ENCODE data around the gene SERPINB6. TPM values are rescaled to one million over a fixed set of nuclear protein-coding genes. Genes with fewer than 3 reads are reported as not detected.

Gene SERPINB6
- total RNA-seq, 3 donors from 2014 or later (not counting 1 experiment from before 2014, with no cell fraction given) = 120 to 135 (median 129) TPM

DNA sequence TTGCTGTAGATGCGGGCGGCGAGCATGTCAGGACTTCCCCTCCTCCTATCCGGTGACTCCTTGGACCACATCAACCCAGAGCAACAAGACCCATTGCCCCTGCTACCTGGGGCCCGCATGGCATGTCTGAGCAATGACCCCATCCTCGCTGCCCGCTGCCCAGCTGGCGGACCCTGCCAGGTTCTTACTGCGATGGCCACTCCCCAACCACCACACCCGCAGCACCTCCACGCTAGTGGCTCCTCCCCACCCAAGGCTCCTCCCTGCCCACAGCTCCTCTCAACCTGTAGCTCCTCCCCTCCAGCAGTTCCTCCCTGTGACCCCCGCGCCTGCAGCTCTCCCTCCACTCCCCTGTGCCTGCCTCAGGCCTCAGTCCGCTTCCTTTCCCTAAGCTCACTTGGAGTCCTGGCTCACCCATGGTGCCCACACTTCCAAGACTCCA, 50.7 kb downstream of the SERPINB6 start:
- Mint-ChIP-seq H3K9me3 (no peaks in the 10 kb centered on the region), H3K27me3 (ENCODE audit: low read depth in 2 of 2) (peaks cover 0 to 3% of the 10 kb centered on the region in 2 donors), H3K36me3 (no peaks in the 10 kb centered on the region), H3K4me3 (no peak overlapping the region), H3K27ac (no peak overlapping the region), H3K4me1 (peaks cover 47 to 52% of the 10 kb centered on the region in 2 donors)
- Histone ChIP-seq H3K36me3 (ENCODE audit: control insufficient read depth, insufficient read depth, low read length) (no peaks in the 10 kb centered on the region), H3K9me3 (ENCODE audit: control insufficient read depth, insufficient read depth, low read length) (no peaks in the 10 kb centered on the region), H3K27ac (ENCODE audit: low read length) (no peak overlapping the region), H3K27me3 (ENCODE audit: control insufficient read depth, insufficient read depth, low read length) (no peaks in the 10 kb centered on the region), H3K4me3 (ENCODE audit: low read length) (no peak overlapping the region), H3K4me1 (ENCODE audit: control insufficient read depth, insufficient read depth, low read length) (peaks cover 38% of the 10 kb centered on the region)
- 93% methylated on average over 14 of the region's 14 CpGs for WGBS (ENCODE audit: insufficient coverage)
- intact Hi-C loops (cut with micrococcal nuclease) = no loop called here
- ATAC-seq (no peak), DNase-seq (no peak)
- no peak for TF ChIP-seq CTCF (IDR thresholded peaks at IDR 0.05)

DNA sequence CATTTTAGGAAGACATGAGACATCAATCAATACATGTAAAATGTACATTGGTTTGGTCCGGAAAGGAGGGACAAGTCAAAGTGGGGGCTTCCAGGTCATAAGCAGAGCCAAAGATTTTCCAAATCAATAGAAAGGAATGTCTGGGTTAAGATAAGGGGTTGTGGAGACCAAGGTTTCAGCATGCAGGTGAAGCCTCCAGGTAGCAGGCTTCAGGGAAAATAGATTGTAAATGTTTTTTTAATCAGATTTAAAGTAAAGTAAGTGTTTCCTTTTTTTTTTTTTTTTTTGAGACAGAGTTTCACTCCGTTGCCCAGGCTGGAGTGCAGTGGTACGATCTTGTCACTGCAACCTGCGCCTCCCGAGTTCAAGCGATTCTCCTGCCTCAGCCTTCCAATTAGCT, 51.5 kb downstream of the SERPINB6 start:
- H3K36me3 ChIP-seq (ENCODE audit: control insufficient read depth, insufficient read depth, low read length) = no peaks in the 10 kb centered on the region

DNA sequence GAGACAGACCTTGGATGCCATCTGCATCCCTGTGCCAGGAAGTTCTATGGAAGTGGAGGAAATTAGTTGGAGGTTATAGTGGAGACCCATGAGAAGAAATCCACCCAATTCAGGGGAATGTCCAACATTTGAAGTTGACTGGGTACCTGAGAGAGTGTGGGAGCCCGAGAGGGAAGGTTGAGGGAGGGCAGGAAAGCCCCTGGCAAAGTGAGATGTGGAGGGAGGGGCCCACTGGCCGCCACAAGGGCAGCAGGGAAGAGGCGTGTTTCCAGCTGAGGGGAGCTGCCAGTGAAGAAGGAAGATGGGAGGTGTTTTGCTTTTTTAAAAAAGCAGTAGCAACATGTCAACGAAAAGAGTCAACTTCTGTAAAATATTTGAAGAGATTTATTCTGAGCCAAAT, 52.0 kb downstream of the SERPINB6 start:
- Mint-ChIP-seq H3K36me3 (no peaks in the 10 kb centered on the region), H3K27me3 (ENCODE audit: low read depth in 2 of 2) (peaks cover 0 to 3% of the 10 kb centered on the region in 2 donors), H3K27ac (peak overlapping the region; percentile 70 to 89), H3K4me3 (peak overlapping the region; percentile 68), H3K4me1 (peaks cover 44 to 53% of the 10 kb centered on the region in 2 donors), H3K9me3 (no peaks in the 10 kb centered on the region)
- peaks cover 48% of the 10 kb centered on the region for H3K4me1 ChIP-seq (ENCODE audit: control insufficient read depth, insufficient read depth, low read length)
- no peak for DNase-seq
- no peaks in the 10 kb centered on the region for H3K27me3 ChIP-seq (ENCODE audit: control insufficient read depth, insufficient read depth, low read length)
- no peak overlapping the region for H3K27ac ChIP-seq (ENCODE audit: low read length)
- intact Hi-C loops (cut with micrococcal nuclease) = loop anchor here (5.0 kb wide), 1 partner anchor 127 kb away; no protein-coding TSS in a partner anchor
- no peaks in the 10 kb centered on the region for H3K9me3 ChIP-seq (ENCODE audit: control insufficient read depth, insufficient read depth, low read length)
- no peak for ATAC-seq
- no peaks in the 10 kb centered on the region for H3K36me3 ChIP-seq (ENCODE audit: control insufficient read depth, insufficient read depth, low read length)
- WGBS (ENCODE audit: insufficient coverage) = 69% methylated on average over 4 of the region's 4 CpGs
- no peak overlapping the region for H3K4me3 ChIP-seq (ENCODE audit: low read length)
- no peak for TF ChIP-seq CTCF (IDR thresholded peaks at IDR 0.05)

More for the DNA sequence above, 51.5 kb downstream of the SERPINB6 start:
- Histone ChIP-seq H3K4me1 (ENCODE audit: control insufficient read depth, insufficient read depth, low read length) (peaks cover 46% of the 10 kb centered on the region), H3K9me3 (ENCODE audit: control insufficient read depth, insufficient read depth, low read length) (no peaks in the 10 kb centered on the region), H3K4me3 (ENCODE audit: low read length) (no peak overlapping the region), H3K27me3 (ENCODE audit: control insufficient read depth, insufficient read depth, low read length) (no peaks in the 10 kb centered on the region), H3K27ac (ENCODE audit: low read length) (no peak overlapping the region)
- Mint-ChIP-seq H3K27me3 (ENCODE audit: low read depth in 2 of 2) (peaks cover 0 to 3% of the 10 kb centered on the region in 2 donors), H3K36me3 (no peaks in the 10 kb centered on the region), H3K4me1 (peaks cover 48 to 56% of the 10 kb centered on the region in 2 donors), H3K9me3 (no peaks in the 10 kb centered on the region), H3K27ac (peak overlapping the region; percentile 70 to 89), H3K4me3 (no peak overlapping the region)
- intact Hi-C loops (cut with micrococcal nuclease) = loop anchor here (5.0 kb wide), 1 partner anchor 128 kb away; no protein-coding TSS in a partner anchor
- no peak for TF ChIP-seq CTCF (IDR thresholded peaks at IDR 0.05)
- DNase-seq = no peak
- 95% methylated on average over 6 of the region's 6 CpGs for WGBS (ENCODE audit: insufficient coverage)
- no peak for ATAC-seq

DNA sequence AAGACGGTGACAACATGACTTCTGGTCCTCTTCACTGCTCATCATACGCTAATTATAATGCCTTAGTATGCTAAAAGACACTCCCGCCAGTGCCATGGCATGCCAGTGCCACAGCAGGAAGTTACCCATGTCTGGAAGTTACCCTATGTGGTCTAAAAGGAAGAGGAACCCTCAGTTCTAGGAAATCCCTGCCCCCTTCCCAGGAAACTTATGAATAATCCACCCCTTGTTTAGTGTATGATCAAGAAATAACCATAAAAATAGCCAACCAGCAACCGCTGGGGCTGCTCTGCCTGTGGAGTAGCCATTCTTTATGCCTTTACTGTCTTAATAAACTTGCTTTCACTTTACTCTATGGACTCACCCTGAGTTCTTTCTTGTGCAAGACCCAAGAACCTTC, 52.4 kb downstream of the SERPINB6 start:
- Mint-ChIP-seq H3K4me3 (peak overlapping the region; percentile 68), H3K4me1 (peaks cover 45 to 53% of the 10 kb centered on the region in 2 donors), H3K36me3 (no peaks in the 10 kb centered on the region), H3K9me3 (no peaks in the 10 kb centered on the region), H3K27ac (peak overlapping the region; percentile 70 to 89), H3K27me3 (ENCODE audit: low read depth in 2 of 2) (peaks cover 0 to 3% of the 10 kb centered on the region in 2 donors)
- no peak for TF ChIP-seq CTCF (IDR thresholded peaks at IDR 0.05)
- Histone ChIP-seq H3K27me3 (ENCODE audit: control insufficient read depth, insufficient read depth, low read length) (no peaks in the 10 kb centered on the region), H3K27ac (ENCODE audit: low read length) (no peak overlapping the region), H3K4me1 (ENCODE audit: control insufficient read depth, insufficient read depth, low read length) (peaks cover 52% of the 10 kb centered on the region), H3K4me3 (ENCODE audit: low read length) (no peak overlapping the region), H3K9me3 (ENCODE audit: control insufficient read depth, insufficient read depth, low read length) (no peaks in the 10 kb centered on the region), H3K36me3 (ENCODE audit: control insufficient read depth, insufficient read depth, low read length) (no peaks in the 10 kb centered on the region)
- intact Hi-C loops (cut with micrococcal nuclease) = loop anchor here (5.0 kb wide), 1 partner anchor 127 kb away; no protein-coding TSS in a partner anchor
- no peak for DNase-seq
- peak in 1 of 3 donors; percentile 41 for ATAC-seq
- WGBS (ENCODE audit: insufficient coverage) = 85% methylated on average over 4 of the region's 4 CpGs
